CMK (cell line): ENCODE results near the gene BRSK2.
"Not testable (repeated sequence)": the region's sequence is repeated elsewhere in the genome, so short reads cannot be mapped to it uniquely, and the experiment has no call there.

Source experiments
- DNase-seq: peaks from one replicate; pipeline ENCODE4 v3.0.0-alpha.2; 2010; ENCODE audit warnings: low read depth

The BRSK2 gene

GRCh38 chr11:1354125-1354938 lies 35.4 kb upstream of the BRSK2 start:
- DNase-seq = no peak

- no peak for DNase-seq
Observed at GRCh38 chr11:1356007-1356435, 33.7 kb upstream of the BRSK2 start.

GRCh38 chr11:1356478-1356960 lies 33.2 kb upstream of the BRSK2 start:
- DNase-seq = no peak

- no peak for DNase-seq
Observed at GRCh38 chr11:1358286-1358685, 31.4 kb upstream of the BRSK2 start.

GRCh38 chr11:1358931-1359330 lies 30.8 kb upstream of the BRSK2 start:
- not testable (repeated sequence) for DNase-seq

- no peak for DNase-seq
Observed at GRCh38 chr11:1359556-1359955, 30.2 kb upstream of the BRSK2 start.

GRCh38 chr11:1360181-1360834 lies 29.4 kb upstream of the BRSK2 start:
- no peak for DNase-seq

GRCh38 chr11:1360835-1361357 lies 28.8 kb upstream of the BRSK2 start:
- no peak for DNase-seq

GRCh38 chr11:1361882-1362281 lies 27.9 kb upstream of the BRSK2 start:
- no peak for DNase-seq

- no peak for DNase-seq
Observed at GRCh38 chr11:1367721-1368120, 22.0 kb upstream of the BRSK2 start.

GRCh38 chr11:1368216-1368615 lies 21.5 kb upstream of the BRSK2 start:
- no peak for DNase-seq

GRCh38 chr11:1368966-1369365 lies 20.8 kb upstream of the BRSK2 start:
- no peak for DNase-seq

- no peak for DNase-seq
Observed at GRCh38 chr11:1369371-1370005, 20.2 kb upstream of the BRSK2 start.

GRCh38 chr11:1370186-1371025 lies 19.3 kb upstream of the BRSK2 start:
- no peak for DNase-seq

GRCh38 chr11:1371026-1371325 lies 18.8 kb upstream of the BRSK2 start:
- no peak for DNase-seq

GRCh38 chr11:1371377-1371776 lies 18.4 kb upstream of the BRSK2 start:
- DNase-seq = no peak

- no peak for DNase-seq
Observed at GRCh38 chr11:1371836-1372465, 17.8 kb upstream of the BRSK2 start.

GRCh38 chr11:1372660-1373059 lies 17.1 kb upstream of the BRSK2 start:
- no peak for DNase-seq

- DNase-seq = no peak
Observed at GRCh38 chr11:1373536-1374214, 16.1 kb upstream of the BRSK2 start.

GRCh38 chr11:1375161-1375954 lies 14.4 kb upstream of the BRSK2 start:
- no peak for DNase-seq
